GM19324 (cell line): Measurements from ENCODE around the gene SPANXN4.

Experiments
- ATAC-seq: cut with Tn5 transposase; IDR thresholded peaks from one replicate; pipeline ENCODE4 v1.9.1; 2021; ENCODE audit warnings: mild to moderate bottlenecking, moderate library complexity; ENCODE audit not compliant: unreplicated experiment, low FRiP score

Gene SPANXN4, protein sequence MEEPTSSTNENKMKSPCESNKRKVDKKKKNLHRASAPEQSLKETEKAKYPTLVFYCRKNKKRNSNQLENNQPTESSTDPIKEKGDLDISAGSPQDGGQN

DNA sequence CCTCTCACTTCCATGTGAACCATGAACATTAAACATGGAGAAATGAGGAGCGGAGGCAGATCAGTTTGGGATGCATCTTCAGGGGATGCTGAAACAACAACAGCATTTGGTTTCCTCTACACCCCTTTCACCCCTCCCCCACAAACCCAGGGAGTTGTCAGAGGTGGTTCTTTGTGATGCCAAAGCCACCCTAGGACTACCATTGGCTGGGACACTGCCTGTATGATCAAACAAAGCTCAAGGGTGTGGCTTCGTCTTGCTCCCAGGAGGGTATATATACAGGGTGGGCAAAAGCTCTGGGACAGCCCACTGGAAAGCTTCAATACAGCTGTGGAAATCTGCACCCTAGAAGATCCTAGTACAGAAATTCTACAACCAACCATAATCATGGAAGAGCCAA lies at the start of gene SPANXN4:
Gene SPANXN4 (plus strand): TSS at position 301 of the 400 bp plus-strand sequence. CDS start 87 bp downstream, at position 388.
- ATAC-seq: no peak

GRCh38 chrX:142977128-142977914 lies 48.4 kb upstream of the SPANXN4 start:
- ATAC-seq: peak; percentile 93

DNA sequence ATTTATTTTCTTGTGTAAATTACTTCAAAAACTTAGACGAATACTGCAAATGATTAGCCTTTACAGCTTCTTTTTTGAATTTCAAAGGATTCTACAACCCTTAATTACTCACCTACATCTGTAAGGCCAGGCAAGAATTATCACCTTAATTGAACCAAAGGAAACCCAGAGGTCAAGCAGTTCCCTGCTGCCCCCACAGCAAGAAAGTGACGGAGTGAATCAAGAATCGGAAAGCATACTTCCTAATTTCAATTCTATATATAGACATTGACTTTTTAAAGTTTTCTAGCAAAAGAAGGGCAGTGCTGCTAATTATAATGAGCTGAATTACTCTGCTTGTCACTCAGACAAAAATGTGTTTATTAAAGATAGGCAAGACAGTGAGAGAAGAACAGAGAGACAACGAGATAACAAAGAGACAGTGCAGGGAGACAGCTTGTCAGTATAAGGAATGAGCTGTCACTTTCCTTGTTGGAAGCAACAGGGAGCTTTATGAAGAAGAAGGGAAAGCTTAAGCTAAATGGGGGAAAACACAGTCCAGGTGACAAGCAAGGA lies 47.5 kb upstream of the SPANXN4 start:
- peak; percentile 33 for ATAC-seq

- no peak for ATAC-seq
Observed at GRCh38 chrX:142982679-142983078, 43.0 kb upstream of the SPANXN4 start.

GRCh38 chrX:142994988-142995387 lies 30.7 kb upstream of the SPANXN4 start:
- no peak for ATAC-seq

DNA sequence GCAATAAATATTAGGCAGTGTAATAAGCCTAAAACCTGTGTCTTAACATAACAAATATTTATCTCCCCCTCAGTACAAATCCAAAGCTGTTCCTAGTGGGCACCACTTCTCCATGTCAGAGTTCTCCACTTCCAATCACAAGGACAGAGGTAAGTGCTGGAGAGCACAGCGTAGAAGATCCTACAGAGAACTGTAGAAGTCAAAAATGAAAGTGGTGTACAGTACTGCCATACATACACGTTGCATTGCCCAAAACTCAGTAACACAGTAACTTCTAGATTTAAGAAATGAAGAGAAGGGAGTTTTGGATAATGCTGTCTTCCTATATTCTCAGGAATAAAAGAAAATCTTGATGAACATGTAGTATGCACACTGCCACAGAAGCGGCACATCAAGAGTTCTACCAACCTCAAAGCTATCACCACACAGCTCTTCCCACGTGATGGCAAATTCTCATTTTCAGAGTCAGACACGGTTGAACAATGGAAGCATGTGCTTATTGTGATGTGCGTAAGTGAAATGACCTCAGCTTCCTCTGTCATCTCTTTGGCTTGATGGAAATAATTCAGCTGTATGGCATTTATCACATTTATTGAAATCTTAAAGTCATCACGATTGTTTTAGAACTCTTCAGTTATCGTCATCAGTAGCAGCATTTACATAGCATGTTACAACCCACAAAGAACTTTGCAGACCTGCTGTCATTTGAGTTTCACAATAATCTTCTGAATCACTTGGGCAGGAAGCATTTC lies 27.1 kb upstream of the SPANXN4 start:
- no peak for ATAC-seq

GRCh38 chrX:142999199-142999701 lies 26.5 kb upstream of the SPANXN4 start:
- no peak for ATAC-seq

- no peak for ATAC-seq
Observed at GRCh38 chrX:143002206-143002605, 23.5 kb upstream of the SPANXN4 start.

DNA sequence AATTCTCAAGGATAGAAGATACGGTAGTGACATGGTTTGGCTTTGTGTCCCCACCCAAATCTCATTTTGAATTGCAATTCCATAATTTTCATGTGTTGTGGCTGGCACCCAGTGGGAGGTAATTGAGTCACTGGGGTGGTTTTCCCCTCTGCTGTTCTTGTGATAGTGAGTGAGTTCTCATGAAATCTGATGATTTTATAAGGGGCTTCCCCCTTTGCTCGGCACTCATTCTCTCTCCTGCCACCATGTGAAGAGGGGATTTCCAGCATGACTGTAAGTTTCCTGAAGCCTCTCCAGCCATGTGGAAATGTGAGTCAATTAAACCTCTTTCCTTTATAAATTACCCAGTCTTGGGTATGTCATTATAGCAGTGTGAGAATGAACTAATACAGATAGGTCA lies 8.5 kb upstream of the SPANXN4 start:
- ATAC-seq: no peak

- no peak for ATAC-seq
Observed at GRCh38 chrX:143027275-143027674, 1.5 kb downstream of the SPANXN4 start.

DNA sequence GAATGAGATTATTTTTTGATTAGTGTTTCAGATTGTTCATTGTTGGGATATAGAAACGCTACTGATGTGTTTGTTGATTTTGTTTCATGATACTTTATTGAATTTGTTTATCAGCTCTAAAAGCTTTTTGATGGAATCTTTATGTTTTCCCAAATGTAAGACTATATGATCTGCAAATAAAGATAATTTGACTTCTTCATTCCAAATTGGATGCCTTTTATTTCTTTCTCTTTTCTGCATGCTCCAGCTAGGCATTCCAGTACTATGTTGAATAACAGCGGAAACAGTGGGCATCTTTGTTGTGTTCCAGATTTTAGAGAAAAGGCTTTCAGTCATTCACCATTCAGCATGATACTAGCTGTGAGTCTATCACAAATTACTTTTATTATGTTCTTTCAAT lies 21.8 kb downstream of the SPANXN4 start:
- ATAC-seq: no peak

DNA sequence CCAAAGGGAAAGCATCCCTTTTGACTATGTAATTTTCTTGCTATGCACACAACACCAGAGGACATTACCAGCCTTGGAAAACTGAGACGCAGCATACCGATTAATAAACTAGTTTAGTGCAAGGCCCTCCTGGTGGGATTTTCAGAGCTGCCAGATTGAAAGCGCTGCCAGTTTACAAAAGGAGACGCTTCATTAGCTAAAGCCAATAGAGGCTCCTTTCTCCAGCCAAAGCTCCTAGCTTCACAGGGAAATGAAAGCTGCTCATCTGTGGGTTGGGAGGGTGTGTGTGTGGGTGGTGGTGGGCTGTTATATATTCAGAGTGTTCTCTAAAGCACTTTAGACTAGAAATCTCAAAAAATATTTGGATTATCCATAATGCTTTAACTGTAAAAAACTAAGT lies 32.4 kb downstream of the SPANXN4 start:
- ATAC-seq: no peak

GRCh38 chrX:143081231-143081630 lies 55.5 kb downstream of the SPANXN4 start:
- no peak for ATAC-seq

- no peak for ATAC-seq
Observed at GRCh38 chrX:143082537-143082936, 56.8 kb downstream of the SPANXN4 start.
